Stimulated activated CD8-positive, alpha-beta memory T cell treated with anti-CD3 and anti-CD28 coated beads, Interleukin-12 subunit alpha, Interleukin-12 subunit beta, amount 100 ng/mL, for 4 hours (primary cell): Measurements from ENCODE around the gene MYBPHL.
A peak's percentile ranks its signal among the peaks of the same experiment; 100 is the strongest.

Source experiments
- DNase-seq: peaks from one replicate; pipeline ENCODE4 v3.0.0-alpha.2; 2020; ENCODE audit warnings: low read depth

Gene MYBPHL

DNA sequence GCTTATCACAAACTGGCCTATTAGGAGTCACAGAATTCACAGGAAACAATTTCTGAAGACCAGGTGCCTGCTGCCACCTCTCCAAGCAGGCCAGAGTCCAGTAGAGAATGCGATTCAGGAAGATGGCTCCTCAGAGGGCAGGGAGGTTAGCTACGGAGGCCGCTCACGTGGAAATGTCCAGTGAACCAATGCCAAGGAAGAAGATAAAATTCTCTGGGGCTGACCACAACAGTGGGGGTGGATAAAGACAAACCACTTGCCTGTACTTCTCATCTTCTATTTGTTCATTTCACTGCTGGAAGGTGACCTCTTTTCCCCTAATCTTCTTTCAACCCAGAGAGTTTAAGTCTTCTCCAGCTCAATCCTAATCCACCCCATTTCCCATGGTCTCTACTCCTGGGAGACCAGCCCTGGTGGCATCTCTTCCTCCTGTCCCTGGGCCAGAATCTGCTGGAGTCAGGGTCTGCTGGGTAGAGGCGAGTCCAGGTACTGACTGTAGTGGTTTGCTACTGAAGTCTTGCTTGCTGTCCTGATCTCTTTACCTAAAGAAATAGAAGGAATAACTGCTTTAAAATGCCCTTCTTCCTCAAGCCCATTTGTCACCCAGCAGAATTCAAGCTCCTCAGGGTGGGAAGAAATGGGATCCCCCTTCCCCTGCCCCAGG is 27.1 kb downstream of the MYBPHL start:
- DNase-seq: no peak

DNA sequence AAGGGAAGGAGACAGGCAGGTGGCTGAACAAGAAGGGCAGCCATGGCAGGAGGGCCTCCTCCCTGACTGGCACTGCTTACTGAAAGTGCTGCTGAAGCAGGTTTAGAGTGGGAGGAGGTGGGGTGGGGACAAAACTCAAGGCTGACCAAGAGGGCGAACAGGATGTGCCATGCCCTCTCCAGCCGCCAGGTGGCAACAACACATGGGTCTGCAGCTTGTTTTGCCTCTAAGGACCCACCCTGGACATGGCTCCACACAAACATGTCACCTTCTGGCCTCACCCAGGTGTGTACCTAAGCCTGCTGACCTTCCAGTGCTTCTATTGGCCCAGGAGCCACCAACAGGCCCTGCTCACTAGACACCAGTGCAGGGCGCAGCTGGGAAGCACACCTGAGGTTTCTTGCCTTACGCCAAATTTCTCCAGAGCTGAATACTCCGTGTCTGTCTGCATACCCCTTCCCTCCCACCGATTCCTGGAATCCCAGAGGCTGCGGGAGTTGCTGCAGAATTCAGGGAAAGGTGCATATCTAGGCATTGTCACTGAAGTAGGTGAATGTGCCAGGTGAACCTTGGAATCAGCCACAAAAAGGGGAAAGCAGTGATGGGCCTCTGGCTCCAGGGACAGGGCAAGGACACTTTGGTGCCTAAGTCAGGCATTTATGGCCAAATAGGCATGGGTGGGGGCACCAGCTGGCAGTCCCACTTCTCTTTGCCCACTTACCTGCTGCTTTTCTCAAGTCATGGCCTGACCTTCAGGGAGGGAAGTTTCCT is 29.2 kb downstream of the MYBPHL start:
- peak; percentile 30 for DNase-seq

DNA sequence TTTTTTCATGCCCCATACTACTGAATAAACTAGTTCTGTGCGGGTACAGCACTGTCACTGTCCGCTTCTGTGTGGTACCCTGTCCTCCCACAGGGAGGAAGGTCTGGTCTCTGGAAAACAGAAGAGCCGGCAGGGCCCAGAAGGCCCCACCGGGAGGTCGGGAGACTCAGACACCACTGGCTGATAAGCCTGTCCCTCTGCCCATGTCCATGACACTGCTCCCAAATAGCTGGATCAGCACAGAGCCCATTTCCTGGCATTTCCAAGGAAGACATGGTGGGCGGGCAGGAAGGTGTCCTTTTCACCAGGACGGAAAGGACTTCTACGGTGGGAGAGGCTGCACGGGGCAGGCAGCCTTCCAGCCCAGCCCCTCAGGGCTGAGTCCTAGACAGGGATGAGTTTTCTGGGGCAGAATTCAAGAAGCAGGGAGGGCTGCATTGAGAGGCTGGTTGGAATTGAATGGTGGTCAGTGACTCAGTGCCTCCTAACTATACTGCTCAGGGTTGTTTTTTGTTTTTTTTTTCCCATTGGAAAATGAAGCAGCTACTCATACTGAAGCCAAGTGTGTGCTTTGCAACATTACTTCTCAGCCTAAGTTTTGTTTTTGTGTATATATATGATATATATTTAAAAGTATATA is 31.0 kb downstream of the MYBPHL start:
- no peak for DNase-seq

DNA sequence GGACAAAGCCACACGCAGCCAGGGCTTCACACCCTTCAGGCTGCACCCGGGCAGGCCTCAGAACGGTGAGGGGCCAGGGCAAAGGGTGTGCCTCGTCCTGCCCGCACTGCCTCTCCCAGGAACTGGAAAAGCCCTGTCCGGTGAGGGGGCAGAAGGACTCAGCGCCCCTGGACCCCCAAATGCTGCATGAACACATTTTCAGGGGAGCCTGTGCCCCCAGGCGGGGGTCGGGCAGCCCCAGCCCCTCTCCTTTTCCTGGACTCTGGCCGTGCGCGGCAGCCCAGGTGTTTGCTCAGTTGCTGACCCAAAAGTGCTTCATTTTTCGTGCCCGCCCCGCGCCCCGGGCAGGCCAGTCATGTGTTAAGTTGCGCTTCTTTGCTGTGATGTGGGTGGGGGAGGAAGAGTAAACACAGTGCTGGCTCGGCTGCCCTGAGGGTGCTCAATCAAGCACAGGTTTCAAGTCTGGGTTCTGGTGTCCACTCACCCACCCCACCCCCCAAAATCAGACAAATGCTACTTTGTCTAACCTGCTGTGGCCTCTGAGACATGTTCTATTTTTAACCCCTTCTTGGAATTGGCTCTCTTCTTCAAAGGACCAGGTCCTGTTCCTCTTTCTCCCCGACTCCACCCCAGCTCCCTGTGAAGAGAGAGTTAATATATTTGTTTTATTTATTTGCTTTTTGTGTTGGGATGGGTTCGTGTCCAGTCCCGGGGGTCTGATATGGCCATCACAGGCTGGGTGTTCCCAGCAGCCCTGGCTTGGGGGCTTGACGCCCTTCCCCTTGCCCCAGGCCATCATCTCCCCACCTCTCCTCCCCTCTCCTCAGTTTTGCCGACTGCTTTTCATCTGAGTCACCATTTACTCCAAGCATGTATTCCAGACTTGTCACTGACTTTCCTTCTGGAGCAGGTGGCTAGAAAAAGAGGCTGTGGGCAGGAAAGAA is 32.0 kb downstream of the MYBPHL start:
- no peak for DNase-seq

DNA sequence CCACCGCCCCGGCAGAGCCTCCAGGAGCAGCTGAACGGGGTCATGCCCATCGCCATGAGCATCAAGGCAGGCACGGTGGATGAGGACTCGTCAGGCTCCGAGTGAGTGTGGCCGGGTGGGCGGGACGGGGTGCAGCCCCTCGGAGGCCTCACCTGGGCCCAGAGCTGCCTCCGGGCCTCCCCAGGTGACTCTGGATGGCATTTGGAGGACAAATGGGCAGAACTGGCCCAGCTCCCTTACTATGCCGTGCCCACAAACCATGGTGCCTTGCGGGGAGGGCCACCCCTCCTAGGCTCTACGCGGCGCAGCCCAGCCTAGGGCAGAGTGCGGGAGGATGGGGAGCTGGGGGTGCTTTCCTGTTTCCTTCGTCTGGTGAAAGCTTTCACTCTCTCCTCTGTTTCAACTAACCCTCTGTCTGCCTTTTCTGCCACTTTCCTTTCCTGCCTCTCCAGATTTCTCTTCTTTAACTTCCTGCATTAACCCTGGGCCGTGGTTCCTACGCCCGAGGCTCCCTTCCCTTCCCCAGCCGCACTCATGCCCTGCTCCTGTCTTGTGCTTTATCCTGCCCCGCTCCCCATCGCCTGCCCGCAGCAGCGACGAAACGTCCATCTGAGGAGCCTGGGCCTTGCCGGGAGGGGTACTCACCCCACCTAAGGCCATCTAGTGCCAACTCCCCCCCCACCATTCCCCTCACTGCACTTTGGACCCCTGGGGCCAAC is 33.1 kb downstream of the MYBPHL start:
- DNase-seq: no peak

DNA sequence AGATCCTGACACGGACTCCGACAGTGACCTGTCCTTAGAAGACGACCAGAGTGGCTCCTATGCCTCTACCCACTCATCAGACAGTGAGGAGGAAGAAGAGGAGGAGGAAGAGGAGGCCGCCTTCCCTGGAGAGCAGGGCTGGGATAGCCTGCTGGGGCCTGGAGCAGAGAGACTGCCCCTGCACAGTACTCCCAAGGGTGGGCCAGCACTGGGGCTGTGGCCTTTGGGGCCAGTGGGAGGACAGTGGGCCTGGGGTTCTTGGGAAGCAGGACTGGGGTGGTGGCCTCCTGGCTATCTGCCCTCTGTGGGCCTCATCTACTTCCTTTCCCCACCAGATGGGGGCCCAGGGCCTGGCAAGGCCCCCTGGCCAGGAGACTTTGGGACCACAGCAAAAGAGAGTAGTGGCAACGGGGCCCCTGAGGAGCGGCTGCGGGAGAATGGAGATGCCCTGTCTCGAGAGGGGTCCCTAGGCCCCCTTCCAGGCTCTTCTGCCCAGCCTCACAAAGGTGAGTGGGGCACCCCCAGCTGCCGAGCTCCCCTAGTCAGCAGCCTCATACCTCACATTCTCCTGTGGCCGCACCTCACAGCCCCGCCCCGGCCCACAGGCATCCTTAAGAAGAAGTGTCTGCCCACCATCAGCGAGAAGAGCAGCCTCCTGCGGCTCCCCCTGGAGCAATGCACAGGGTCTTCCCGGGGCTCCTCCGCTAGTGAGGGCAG is 33.8 kb downstream of the MYBPHL start:
- DNase-seq: no peak

DNA sequence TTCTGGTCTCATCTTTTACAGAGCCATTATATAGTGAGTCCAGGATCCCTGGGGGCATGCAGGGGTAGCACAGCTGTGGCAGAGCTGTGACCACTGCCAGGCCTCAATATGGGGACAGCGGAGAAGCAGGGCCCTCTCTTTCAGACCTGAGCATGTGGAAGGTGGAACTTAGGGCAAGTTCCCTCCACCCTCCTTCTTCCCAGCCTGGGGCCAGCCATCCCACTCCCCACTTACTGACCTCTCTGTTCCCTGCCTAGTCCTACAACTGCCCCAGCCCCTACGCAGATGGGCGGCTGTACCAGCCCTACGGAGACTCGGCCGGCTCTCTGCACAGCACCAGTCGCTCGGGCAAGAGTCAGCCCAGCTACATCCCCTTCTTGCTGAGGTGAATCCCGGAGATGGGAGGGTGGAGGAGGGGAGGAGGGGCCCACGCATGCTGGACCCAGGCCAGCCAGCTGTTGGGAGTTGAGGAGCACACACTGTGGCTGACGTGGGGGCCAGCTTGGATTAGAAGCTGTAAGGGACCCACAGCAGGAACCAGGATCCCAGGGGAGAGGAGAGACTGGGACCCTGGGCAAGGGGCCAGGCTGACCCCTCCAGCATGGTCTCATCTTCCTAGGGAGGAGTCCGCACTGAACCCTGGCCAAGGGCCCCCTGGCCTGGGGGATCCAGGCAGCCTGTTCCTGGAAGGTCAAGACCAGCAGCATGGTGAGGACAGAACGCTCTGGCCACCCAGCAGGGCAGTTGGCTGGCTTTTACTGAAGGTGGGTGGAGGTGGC is 34.6 kb downstream of the MYBPHL start:
- DNase-seq: no peak

DNA sequence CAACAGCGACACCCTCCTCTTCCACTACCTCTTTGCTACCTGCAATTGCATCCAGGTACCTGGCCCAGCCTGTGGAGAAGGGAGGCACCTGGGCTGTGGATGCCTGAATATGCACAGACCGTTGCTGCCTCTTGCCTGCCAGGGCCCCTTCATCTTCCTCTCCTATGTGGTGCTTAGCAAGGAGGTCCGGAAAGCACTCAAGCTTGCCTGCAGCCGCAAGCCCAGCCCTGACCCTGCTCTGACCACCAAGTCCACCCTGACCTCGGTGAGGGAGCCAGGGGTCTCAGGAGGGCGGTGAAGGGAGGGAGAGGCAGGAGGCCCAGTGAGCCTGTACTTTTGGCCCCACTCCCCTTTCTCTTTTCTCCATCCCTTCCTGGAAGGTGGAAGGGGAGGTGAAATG is 35.4 kb downstream of the MYBPHL start:
- DNase-seq: no peak

DNA sequence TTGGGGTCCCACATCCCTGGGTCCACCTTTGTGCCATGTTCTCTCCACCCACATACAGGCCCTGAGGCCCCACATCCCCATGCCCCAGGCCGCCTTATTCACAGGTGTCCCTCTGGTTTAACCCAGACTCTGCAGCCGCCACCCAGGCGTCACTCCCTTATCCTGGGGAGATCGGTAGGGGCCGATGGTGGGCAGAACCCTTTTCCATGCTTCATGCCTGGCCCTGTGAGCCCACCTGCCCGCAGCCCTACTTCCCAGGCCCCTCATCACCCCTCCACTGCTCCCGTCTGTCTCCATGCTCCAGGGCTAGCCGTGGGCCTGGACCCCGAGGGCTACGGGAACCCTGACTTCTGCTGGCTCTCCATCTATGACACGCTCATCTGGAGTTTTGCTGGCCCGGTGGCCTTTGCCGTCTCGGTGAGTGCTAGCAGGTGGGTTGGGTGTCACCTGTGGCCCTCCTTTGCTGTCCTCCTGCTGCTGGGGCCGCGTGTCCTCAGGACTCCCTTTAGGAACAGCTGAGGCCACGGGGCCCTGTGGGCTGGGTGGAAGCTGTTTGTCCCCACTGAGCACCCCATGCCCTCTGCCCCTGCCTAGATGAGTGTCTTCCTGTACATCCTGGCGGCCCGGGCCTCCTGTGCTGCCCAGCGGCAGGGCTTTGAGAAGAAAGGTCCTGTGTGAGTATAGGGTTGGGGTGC is 36.0 kb downstream of the MYBPHL start:
- no peak for DNase-seq

DNA sequence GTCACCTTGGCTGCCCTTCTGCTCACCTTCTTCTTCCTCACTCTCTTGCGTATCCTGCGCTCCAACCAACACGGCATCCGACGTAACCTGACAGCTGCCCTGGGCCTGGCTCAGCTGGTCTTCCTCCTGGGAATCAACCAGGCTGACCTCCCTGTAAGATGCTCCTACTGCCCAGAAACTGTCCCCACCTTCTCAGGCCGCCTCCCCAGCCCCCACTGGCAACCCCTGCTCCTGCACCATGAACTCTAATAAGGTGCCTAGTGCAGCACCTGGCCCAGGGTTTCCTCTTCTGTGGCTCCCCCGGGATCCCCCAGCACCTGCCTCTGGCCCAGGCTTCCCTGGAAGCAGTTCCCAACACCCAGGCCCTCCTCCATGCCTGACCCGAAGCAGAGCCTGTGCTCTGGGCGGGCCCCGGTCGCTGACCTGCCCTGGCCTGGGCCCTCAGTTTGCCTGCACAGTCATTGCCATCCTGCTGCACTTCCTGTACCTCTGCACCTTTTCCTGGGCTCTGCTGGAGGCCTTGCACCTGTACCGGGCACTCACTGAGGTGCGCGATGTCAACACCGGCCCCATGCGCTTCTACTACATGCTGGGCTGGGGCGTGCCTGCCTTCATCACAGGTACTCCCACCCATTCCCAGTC is 36.7 kb downstream of the MYBPHL start:
- DNase-seq: no peak

DNA sequence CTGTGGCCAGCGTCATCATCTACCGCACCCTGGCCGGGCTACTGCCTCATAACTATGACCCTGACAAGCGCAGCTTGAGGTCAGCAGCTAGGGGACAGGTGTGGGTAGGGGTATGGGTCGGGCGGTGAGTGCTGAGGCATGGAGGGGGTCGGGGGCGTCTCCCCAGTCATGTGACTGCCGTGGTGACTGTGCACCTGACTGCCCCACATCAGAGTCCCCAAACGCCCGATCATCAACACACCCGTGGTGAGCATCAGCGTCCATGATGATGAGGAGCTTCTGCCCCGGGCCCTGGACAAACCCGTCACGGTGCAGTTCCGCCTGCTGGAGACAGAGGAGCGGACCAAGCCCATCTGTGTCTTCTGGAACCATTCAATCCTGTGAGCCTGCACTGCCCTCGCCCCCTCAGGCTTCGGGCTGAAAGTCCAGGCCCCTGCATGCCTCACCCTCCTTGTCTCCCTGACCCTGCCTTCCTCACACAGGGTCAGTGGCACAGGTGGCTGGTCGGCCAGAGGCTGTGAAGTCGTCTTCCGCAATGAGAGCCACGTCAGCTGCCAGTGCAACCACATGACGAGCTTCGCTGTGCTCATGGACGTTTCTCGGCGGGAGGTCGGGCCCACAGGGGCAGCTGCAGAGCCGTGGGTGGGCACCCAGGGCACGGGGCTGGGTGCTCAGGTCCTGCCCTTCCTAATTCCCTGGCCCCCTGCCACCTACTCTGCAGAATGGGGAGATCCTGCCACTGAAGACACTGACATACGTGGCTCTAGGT is 37.4 kb downstream of the MYBPHL start:
- DNase-seq: no peak

DNA sequence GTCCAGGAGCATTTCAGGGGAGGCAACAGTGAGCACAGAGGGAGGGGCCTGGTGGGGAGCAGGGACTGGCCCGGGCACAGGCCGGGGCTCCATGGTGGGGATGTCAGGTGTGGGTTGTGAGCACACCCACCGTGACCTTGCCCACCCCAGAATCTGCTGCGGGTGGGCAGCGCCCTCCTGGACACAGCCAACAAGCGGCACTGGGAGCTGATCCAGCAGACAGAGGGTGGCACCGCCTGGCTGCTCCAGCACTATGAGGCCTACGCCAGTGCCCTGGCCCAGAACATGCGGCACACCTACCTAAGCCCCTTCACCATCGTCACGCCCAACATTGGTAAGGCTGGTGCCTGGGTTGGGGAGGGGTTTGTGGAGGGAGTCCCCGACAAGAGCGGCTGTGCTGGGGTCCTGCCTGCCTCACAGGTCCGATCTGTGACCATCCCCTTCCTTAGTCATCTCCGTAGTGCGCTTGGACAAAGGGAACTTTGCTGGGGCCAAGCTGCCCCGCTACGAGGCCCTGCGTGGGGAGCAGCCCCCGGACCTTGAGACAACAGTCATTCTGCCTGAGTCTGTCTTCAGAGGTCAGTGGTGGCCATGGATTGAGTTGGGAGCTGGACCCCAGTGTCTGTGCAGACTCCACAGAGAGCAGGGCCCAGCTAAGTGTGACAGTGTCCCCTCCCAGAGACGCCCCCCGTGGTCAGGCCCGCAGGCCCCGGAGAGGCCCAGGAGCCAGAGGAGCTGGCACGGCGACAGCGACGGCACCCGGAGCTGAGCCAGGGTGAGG is 38.2 kb downstream of the MYBPHL start:
- DNase-seq: no peak

DNA sequence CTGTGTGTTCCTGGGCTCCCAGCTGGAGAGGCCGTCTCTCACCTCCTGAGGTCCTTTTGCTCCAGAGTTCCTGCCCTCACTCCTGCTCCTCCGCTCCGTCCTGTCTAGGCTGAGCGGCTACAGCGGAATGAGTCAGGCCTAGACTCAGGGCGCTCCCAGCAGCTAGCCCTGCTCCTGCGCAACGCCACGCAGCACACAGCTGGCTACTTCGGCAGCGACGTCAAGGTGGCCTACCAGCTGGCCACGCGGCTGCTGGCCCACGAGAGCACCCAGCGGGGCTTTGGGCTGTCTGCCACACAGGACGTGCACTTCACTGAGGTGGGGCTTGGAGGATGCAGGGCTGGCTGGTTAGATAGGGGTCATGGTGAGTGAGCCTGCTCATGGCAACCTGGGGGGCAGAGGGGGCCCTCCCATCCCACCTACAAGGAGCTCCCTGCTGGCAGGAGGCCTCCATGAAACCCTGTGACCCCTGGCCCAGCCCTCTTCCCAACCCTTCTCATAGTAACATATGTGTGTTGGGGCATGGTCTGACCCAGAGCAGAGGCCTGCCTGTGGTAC is 39.0 kb downstream of the MYBPHL start:
- DNase-seq: no peak

DNA sequence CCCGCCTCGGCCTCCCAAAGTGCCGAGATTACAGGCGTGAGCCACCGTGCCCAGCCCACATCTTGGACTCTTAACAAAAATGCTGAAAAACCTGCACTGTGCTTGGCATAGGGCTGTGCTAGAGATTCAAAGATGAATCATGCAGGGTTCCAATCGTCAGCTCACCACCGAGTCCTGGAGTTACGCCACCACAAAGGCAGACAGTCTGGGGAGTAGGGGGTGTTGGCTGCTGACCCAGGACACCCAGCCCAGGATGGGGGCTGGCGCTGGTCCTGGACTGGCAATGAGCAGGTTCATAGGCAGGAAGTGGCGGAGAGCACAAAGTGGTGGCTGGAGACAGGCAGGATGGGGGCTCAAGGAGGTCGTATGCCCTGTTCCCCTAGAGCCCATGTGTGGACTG is 39.8 kb downstream of the MYBPHL start:
- DNase-seq: no peak

DNA sequence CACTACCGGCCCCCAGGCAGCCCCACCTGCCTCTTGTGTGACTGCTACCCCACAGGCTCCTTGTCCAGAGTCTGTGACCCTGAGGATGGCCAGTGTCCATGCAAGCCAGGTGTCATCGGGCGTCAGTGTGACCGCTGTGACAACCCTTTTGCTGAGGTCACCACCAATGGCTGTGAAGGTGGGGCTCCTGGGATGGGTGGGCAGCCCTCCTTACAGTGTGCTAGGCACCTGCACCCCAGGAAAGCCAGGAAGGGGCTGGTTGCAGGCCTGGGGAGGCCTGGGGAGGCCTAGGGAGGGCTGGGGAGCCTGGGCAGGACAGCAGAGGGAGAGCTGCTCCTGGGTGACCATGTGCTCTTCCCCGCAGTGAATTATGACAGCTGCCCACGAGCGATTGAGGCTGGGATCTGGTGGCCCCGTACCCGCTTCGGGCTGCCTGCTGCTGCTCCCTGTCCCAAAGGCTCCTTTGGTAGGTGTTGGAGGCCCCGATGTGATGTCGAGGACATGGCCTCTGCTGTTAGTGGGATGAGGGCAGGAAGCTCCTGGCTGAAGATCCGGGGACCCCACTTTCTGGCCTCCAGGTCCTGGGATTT is 41.0 kb downstream of the MYBPHL start:
- no peak for DNase-seq

DNA sequence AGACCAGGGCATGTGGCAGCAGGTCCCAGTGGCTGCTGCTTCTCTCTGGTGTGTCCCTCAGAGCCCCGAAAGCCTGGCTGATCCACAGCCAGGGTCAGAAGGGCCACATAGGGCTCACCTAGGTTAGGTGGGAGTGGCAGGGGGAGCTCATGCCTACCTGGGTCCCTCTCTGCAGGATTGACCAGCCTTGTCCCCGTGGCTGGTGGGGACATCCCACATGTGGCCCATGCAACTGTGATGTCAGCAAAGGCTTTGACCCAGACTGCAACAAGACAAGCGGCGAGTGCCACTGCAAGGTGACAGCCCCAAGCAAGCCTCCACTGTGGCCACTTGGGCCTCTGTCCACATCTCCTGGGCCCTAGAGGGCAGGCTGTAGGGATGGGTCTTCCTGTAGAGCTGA is 41.8 kb downstream of the MYBPHL start:
- DNase-seq: no peak

DNA sequence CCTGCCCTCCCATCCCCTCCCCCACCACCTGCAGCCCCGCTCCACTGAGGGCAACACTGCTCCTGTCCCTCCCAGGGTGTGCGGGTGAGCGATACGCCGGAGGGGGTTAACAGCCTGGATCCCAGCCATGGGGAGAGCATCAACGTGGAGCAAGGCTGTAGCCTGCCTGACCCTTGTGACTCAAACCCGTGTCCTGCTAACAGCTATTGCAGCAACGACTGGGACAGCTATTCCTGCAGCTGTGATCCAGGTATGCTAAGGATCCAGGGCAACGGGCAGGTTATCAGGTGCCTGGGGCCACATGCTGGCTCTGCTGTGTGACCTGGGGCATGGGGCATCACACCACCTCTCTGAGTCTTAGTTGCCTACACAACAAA is 42.4 kb downstream of the MYBPHL start:
- DNase-seq: no peak
